ENCODE measurements around the gene NTPCR. TPM values are rescaled to one million over a fixed set of nuclear protein-coding genes. Genes with fewer than 3 reads are reported as not detected.
A peak's percentile ranks its signal among the peaks of the same experiment; 100 is the strongest.

The NTPCR gene
- total RNA-seq, 4 donors from 2014 or later, result 24.6 to 37.1 (median 28.4) TPM

- Histone ChIP-seq H3K4me1 (peaks cover 0 to 33% (median 0%) of the 10 kb centered on the region in 3 donors), H3K4me3 (peak overlapping the region in 1 of 2 donors; percentile 78), H3K9me3 (no peaks in the 10 kb centered on the region), H3K27ac (no peak overlapping the region), H3K36me3 (peaks cover 0 to 11% of the 10 kb centered on the region in 2 donors), H3K27me3 (no peaks in the 10 kb centered on the region)
- WGBS, 2 donors (ENCODE audit: low coverage in 1 of 2), result 57 to 64% methylated on average over 1 of the region's 1 CpG
- no peak for ATAC-seq
- TF ChIP-seq POLR2AphosphoS5 (IDR thresholded peaks at IDR 0.05), result no peak
- no peak for TF ChIP-seq POLR2A (IDR thresholded peaks at IDR 0.05)
- no peak for TF ChIP-seq EP300 (IDR thresholded peaks at IDR 0.05)
- TF ChIP-seq CTCF (IDR thresholded peaks at IDR 0.05), result no peak
Measured at GRCh38 chr1:232951605-232952004, 1.2 kb downstream of the NTPCR start.

GRCh38 chr1:232952514-232953499, 2.4 kb downstream of the NTPCR start:
- Histone ChIP-seq H3K4me1 (peaks cover 0 to 33% (median 0%) of the 10 kb centered on the region in 3 donors), H3K4me3 (no peak overlapping the region), H3K9me3 (peaks cover 0 to 2% (median 0%) of the 10 kb centered on the region in 3 donors), H3K36me3 (peaks cover 5 to 23% of the 10 kb centered on the region in 2 donors), H3K27me3 (no peaks in the 10 kb centered on the region), H3K27ac (no peak overlapping the region)
- TF ChIP-seq CTCF (IDR thresholded peaks at IDR 0.05) (peak; percentile 33 to 48 (median 40)), EP300 (IDR thresholded peaks at IDR 0.05) (no peak), POLR2A (IDR thresholded peaks at IDR 0.05) (no peak)
- WGBS, 2 donors (ENCODE audit: low coverage in 1 of 2), result 90 to 96% methylated on average over 2 of the region's 2 CpGs
- ATAC-seq, result no peak

GRCh38 chr1:232954594-232955365, 4.4 kb downstream of the NTPCR start:
- Histone ChIP-seq H3K4me1 (peaks cover 0 to 28% (median 0%) of the 10 kb centered on the region in 3 donors), H3K36me3 (peaks cover 5 to 43% of the 10 kb centered on the region in 2 donors), H3K27ac (no peak overlapping the region), H3K4me3 (no peak overlapping the region), H3K9me3 (peaks cover 0 to 14% (median 0%) of the 10 kb centered on the region in 3 donors), H3K27me3 (no peaks in the 10 kb centered on the region)
- 83% methylated on average over 4 of the region's 4 CpGs for WGBS, 2 donors (ENCODE audit: low coverage in 1 of 2)
- no peak for ATAC-seq
- no peak for TF ChIP-seq POLR2AphosphoS5 (IDR thresholded peaks at IDR 0.05)
- TF ChIP-seq POLR2A (IDR thresholded peaks at IDR 0.05), result no peak
- TF ChIP-seq EP300 (IDR thresholded peaks at IDR 0.05), result no peak
- TF ChIP-seq CTCF (IDR thresholded peaks at IDR 0.05), result no peak

- H3K27ac ChIP-seq, result no peak overlapping the region
- H3K4me1 ChIP-seq, result peaks cover 0 to 22% (median 0%) of the 10 kb centered on the region in 3 donors
- H3K4me3 ChIP-seq, result no peak overlapping the region
- peaks cover 0 to 14% (median 0%) of the 10 kb centered on the region in 3 donors for H3K9me3 ChIP-seq
- no peaks in the 10 kb centered on the region for H3K27me3 ChIP-seq
- H3K36me3 ChIP-seq, result peaks cover 5 to 50% of the 10 kb centered on the region in 2 donors
- WGBS, 2 donors (ENCODE audit: low coverage in 1 of 2), result 96 to 100% methylated on average over 2 to 6 of the region's 6 CpGs
- TF ChIP-seq POLR2A (IDR thresholded peaks at IDR 0.05), result no peak
- TF ChIP-seq POLR2AphosphoS5 (IDR thresholded peaks at IDR 0.05), result no peak
- no peak for TF ChIP-seq CTCF (IDR thresholded peaks at IDR 0.05)
- TF ChIP-seq EP300 (IDR thresholded peaks at IDR 0.05), result no peak
- ATAC-seq, result no peak
Measured at GRCh38 chr1:232956081-232956480, 5.7 kb downstream of the NTPCR start.

Measured in gastroesophageal sphincter (tissue), 4 donors.